Activated naive CD8-positive, alpha-beta T cell treated with anti-CD3 and anti-CD28 coated beads, Interleukin-2, amount 10 ng/mL, durations not matched to agents 7 days and 5 days (primary cell): ENCODE measurements around the gene ESF1. TPM values are rescaled to one million over a fixed set of nuclear protein-coding genes. Genes with fewer than 3 reads are reported as not detected.

ENCODE experiments used
- ATAC-seq: fragments of 150-1000 bp; cut with Tn5 transposase; one replicate; pipeline ENCODE4 v1.10.0; 2021; ENCODE audit warnings: low read depth, moderate library complexity
- POLR2A ChIA-PET: fragments of 350-600 bp; sonication (Branson Sonifier 250); formaldehyde crosslinking; loops from one replicate; lab custom pipeline; 2021; ENCODE audit warnings: antibody characterized with exemption; lab: Charles Lee
- DNase-seq: peaks from one replicate; pipeline ENCODE4 v3.0.0; 2021
- H3K27ac Mint-ChIP-seq: one replicate; pipeline ENCODE4 v1.8.0; 2022; ENCODE audit warnings: mild to moderate bottlenecking, mixed read lengths
- H3K27me3 Mint-ChIP-seq: one replicate; pipeline ENCODE4 v1.8.0; 2022; ENCODE audit warnings: mild to moderate bottlenecking, moderate library complexity, mixed read lengths
- H3K36me3 Mint-ChIP-seq: one replicate; pipeline ENCODE4 v1.8.0; 2021; ENCODE audit warnings: mild to moderate bottlenecking, mixed read lengths
- H3K4me1 Mint-ChIP-seq: one replicate; pipeline ENCODE4 v1.8.0; 2021; ENCODE audit warnings: mixed read lengths
- H3K4me3 Mint-ChIP-seq: one replicate; pipeline ENCODE4 v1.8.0; 2022; ENCODE audit warnings: mild to moderate bottlenecking, moderate library complexity, mixed read lengths
- H3K9me3 Mint-ChIP-seq: one replicate; pipeline ENCODE4 v1.8.0; 2021; ENCODE audit warnings: mixed read lengths
- total RNA-seq, 2 experiments: library from RNA; stranded (reverse); gene quantifications; one replicate each; pipeline ENCODE4 v1.2.3, GENCODE V29; 2021

The ESF1 gene, protein sequence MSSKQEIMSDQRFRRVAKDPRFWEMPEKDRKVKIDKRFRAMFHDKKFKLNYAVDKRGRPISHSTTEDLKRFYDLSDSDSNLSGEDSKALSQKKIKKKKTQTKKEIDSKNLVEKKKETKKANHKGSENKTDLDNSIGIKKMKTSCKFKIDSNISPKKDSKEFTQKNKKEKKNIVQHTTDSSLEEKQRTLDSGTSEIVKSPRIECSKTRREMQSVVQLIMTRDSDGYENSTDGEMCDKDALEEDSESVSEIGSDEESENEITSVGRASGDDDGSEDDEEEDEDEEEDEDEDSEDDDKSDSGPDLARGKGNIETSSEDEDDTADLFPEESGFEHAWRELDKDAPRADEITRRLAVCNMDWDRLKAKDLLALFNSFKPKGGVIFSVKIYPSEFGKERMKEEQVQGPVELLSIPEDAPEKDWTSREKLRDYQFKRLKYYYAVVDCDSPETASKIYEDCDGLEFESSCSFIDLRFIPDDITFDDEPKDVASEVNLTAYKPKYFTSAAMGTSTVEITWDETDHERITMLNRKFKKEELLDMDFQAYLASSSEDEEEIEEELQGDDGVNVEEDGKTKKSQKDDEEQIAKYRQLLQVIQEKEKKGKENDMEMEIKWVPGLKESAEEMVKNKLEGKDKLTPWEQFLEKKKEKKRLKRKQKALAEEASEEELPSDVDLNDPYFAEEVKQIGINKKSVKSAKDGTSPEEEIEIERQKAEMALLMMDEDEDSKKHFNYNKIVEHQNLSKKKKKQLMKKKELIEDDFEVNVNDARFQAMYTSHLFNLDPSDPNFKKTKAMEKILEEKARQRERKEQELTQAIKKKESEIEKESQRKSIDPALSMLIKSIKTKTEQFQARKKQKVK
- total RNA-seq = 10 to 100 TPM; 11.4 to 12.4 TPM

DNA sequence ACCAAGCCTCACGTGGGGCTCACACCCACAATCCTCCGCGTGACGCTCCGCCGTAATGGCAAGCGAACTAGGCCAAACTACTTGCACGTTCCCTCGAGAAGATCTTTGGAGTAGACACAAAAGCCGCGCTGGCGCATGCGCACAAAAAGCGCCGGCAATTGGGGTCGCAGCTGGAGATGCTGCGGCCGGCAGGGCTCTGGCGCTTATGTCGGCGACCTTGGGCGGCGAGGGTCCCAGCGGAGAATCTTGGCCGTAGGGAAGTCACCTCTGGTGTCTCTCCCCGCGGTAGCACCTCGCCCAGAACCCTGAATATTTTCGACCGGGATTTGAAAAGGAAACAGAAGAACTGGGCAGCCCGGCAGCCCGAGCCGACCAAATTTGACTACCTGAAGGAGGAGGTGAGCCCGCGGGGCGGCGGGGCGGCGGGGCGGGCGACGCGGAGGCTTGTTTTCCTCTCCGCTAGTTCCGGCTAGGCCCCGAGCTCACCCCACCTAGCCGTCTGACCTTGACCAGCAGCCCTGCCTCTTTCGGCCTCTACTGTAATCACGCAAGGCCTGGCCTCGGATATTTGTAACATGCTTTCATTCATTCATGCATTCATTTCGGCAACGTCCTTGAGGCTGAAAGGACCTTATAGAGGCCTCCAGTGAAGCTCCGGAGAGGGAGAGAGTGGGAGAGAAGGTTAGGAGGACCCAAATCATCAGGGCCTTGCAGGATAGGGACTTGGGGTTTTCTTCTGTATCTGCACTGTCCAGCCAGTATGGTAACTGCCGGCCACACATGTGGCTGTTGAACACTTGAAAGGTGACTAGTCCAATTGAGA, at the start of gene ESF1, which contains the start of gene NDUFAF5:
Gene ESF1 (minus strand): TSS at position 27 of the 823 bp plus-strand sequence. CDS start 1,779 bp downstream, outside the sequence.
Gene NDUFAF5 (plus strand): TSS at position 136 of the 823 bp plus-strand sequence. CDS start 41 bp downstream, at position 177.
- H3K27me3 Mint-ChIP-seq = no peaks in the 10 kb centered on the region
- peak within 1 kb of the TSS; percentile 95 for H3K27ac Mint-ChIP-seq
- no peaks in the 10 kb centered on the region for H3K9me3 Mint-ChIP-seq
- peak within 1 kb of the TSS; percentile 97 for H3K4me3 Mint-ChIP-seq
- peaks cover 33% of the 10 kb centered on the region for H3K4me1 Mint-ChIP-seq
- ATAC-seq (peak; percentile 98), DNase-seq (peak; percentile 90)
- POLR2A ChIA-PET = interaction anchor here (0.6 to 1.9 kb wide), 4 partner anchors 8 to 564 kb away, joined by 3 to 7 read pairs (median 5); partner anchors contain the start of gene ISM1
- H3K36me3 Mint-ChIP-seq = peaks cover 33% of the 10 kb centered on the region

DNA sequence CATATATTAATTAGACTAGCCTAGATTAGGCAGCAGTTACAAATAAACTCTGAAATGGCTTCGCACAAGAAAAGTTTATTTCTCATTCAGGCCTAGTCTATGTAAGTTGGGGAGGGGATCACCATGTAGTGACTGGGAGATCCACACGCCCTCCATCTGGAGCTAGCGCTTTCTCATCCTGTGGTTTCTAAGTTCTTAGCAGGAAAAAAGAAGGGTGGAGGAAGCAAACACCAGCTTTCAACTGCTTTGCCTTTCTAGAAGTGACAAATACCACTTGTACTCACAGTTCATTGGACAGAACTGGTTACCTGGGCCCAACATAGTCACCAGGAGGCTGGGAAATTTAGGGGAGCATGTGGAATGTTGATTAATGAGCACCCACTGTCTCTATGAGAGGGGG, 46.8 kb upstream of the ESF1 start:
- POLR2A ChIA-PET = interaction anchor here (0.7 kb wide), 1 partner anchor 30 kb away, joined by 4 read pairs; no protein-coding TSS in a partner anchor
- no peak overlapping the region for H3K4me3 Mint-ChIP-seq
- H3K27ac Mint-ChIP-seq = no peak overlapping the region

DNA sequence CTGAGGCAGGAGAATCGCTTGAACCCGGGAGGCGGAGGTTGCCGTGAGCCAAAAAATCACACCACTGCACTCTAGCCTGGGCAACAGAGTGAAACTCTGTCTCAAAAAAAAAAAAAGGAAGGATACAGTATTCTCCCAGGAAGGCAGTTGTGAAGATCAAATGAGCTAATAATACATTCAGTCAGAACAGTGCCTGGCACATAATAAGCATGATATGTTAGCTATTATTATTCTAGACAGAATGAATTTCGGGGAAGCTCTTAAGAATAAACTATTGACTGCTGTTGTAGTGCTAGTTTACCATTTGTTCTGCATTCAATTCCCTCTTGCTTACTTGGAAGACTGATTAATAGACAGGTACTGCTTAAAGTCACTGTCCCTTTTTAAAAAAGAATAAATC, 40.7 kb upstream of the ESF1 start:
- Mint-ChIP-seq H3K4me3 (no peak overlapping the region), H3K27me3 (peaks cover 2% of the 10 kb centered on the region), H3K9me3 (no peaks in the 10 kb centered on the region), H3K27ac (no peak overlapping the region), H3K4me1 (no peaks in the 10 kb centered on the region), H3K36me3 (peaks cover 3% of the 10 kb centered on the region)
- no peak for ATAC-seq
- POLR2A ChIA-PET = no interaction called here
- no peak for DNase-seq

More for the DNA sequence above, 46.8 kb upstream of the ESF1 start:
- Mint-ChIP-seq H3K9me3 (no peaks in the 10 kb centered on the region), H3K27me3 (peaks cover 8% of the 10 kb centered on the region), H3K4me1 (no peaks in the 10 kb centered on the region), H3K36me3 (no peaks in the 10 kb centered on the region)
- ATAC-seq (no peak), DNase-seq (no peak)

DNA sequence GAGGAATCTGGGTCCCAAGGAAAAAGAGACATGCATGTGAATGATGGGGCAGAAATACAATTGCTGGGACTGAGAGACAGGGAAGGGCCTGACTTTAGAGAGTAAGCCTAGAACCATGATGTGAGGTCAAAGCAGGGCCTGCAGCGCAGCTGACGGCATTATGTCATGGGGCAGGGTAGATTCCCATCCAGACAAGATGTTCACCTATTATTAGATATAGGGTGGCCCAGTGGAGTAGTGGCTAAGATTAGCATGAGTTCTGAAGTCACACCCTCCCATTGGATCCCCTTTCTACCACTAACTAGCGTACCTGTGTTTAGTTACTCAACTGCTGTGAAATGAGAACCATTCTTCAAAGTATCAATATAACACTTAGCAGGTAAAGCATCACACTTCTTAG, 39.7 kb upstream of the ESF1 start:
- Mint-ChIP-seq H3K9me3 (no peaks in the 10 kb centered on the region), H3K27ac (no peak overlapping the region), H3K4me3 (no peak overlapping the region), H3K4me1 (no peaks in the 10 kb centered on the region), H3K27me3 (peaks cover 2% of the 10 kb centered on the region), H3K36me3 (peaks cover 3% of the 10 kb centered on the region)
- ATAC-seq = no peak
- POLR2A ChIA-PET = no interaction called here
- no peak for DNase-seq

DNA sequence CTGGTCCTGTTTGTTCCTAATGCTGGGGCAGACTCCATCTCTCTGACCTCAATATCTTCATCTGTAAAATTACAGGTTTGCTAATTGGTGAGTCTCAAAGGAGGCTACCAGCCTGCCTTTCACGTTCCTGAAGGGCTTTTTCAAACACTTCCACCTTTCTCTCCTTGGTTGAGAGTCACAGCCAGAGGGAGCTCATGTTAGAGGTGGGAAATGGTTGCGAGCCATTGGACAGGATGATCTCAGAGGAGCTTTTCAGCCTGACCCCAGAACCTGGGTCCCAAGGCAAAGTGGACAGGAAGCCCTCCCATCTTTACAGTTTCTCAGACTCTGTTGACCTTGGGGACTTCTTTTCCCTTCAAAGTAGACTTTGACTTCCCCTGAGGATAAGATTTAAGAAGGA, 37.7 kb upstream of the ESF1 start:
- ATAC-seq (no peak), DNase-seq (no peak)
- H3K36me3 Mint-ChIP-seq = peaks cover 6% of the 10 kb centered on the region
- H3K4me3 Mint-ChIP-seq = no peak overlapping the region
- POLR2A ChIA-PET = no interaction called here
- no peaks in the 10 kb centered on the region for H3K27me3 Mint-ChIP-seq
- no peaks in the 10 kb centered on the region for H3K4me1 Mint-ChIP-seq
- H3K9me3 Mint-ChIP-seq = no peaks in the 10 kb centered on the region
- H3K27ac Mint-ChIP-seq = no peak overlapping the region

DNA sequence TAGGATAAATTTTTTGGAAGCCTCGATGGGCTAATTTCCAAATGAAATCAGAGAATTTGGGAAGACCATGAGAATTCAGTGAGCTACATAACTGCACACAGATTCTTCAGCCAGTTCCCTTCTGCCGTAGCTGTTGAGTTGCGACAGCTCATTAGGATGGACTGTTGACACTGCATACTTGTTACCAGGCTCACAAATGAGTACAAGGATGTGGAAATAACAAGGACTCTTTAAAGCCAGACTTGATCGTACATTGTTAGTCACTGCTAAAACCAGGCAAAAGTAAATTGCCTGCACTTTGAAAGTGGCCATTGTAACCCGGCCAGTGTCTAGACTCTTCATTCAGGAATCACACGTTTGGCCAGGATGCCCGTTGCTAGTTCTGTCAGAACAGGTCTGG, 37.2 kb upstream of the ESF1 start:
- DNase-seq (no peak), ATAC-seq (no peak)
- Mint-ChIP-seq H3K9me3 (no peaks in the 10 kb centered on the region), H3K4me1 (no peaks in the 10 kb centered on the region), H3K27me3 (no peaks in the 10 kb centered on the region), H3K4me3 (no peak overlapping the region), H3K36me3 (peaks cover 6% of the 10 kb centered on the region), H3K27ac (no peak overlapping the region)
- POLR2A ChIA-PET = no interaction called here

DNA sequence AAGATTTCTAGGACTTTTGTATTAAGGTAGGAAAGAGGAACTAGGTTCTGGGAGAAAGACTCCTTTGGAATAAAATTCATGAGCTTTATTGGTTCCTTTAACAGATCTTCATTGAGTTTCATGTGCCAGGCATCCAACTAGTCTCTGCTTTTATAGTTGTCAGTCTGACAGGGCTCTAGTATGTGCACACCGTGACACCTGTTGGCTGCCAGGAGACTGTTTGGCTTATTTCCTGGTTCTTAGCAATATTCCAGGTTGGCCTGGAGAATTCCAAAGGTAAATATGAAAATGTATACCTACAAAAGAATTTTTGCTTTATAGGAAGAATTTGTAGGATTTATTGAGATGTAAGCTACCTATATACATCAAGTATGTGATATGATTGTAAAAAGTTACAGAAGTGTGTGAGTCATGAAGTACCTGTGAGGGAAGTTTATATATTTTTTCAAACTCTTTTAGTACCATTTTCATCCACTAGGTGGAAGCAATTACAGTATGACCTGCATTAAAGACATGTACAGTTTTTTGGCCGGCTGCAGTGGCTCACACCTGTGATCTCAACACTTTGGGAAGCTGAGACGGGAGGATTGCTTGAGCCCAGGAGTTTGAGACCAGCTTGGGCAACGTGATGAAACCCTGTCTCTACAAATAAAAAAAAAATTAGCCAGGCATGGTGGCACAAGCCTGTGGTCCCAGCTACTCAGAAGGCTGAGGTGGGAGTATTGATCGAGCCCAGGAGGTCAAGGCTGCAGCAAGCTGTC, 35.3 kb upstream of the ESF1 start:
- H3K4me3 Mint-ChIP-seq = no peak overlapping the region
- H3K4me1 Mint-ChIP-seq = no peaks in the 10 kb centered on the region
- peak; percentile 25 for DNase-seq

DNA sequence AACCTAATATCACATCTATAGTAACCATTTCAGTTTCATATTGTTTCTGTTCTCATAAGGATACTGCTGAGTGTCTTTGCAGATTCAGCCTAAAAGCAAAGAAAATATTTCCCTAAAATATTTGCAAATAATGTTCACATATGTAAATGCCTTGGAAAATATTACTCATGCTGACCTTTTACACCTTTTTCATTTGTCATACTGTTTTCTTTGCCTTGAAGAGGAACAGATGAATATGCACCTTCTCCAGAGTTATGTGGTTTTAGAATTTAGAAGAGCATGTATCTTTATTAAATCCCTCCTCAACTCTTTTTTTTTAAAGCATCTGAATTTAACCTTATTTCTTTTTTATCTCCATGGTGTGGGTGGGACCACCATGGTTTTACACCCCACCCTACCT, 32.6 kb upstream of the ESF1 start:
- POLR2A ChIA-PET = no interaction called here
- H3K4me1 Mint-ChIP-seq = no peaks in the 10 kb centered on the region
- no peak overlapping the region for H3K4me3 Mint-ChIP-seq
- H3K9me3 Mint-ChIP-seq = no peaks in the 10 kb centered on the region
- H3K27ac Mint-ChIP-seq = no peak overlapping the region
- ATAC-seq (no peak), DNase-seq (no peak)
- H3K36me3 Mint-ChIP-seq = peaks cover 10% of the 10 kb centered on the region
- H3K27me3 Mint-ChIP-seq = no peaks in the 10 kb centered on the region

More for the DNA sequence above, 35.3 kb upstream of the ESF1 start:
- H3K27me3 Mint-ChIP-seq = no peaks in the 10 kb centered on the region
- no peak overlapping the region for H3K27ac Mint-ChIP-seq
- peaks cover 6% of the 10 kb centered on the region for H3K36me3 Mint-ChIP-seq
- peak; percentile 65 for ATAC-seq
- POLR2A ChIA-PET = no interaction called here
- no peaks in the 10 kb centered on the region for H3K9me3 Mint-ChIP-seq

DNA sequence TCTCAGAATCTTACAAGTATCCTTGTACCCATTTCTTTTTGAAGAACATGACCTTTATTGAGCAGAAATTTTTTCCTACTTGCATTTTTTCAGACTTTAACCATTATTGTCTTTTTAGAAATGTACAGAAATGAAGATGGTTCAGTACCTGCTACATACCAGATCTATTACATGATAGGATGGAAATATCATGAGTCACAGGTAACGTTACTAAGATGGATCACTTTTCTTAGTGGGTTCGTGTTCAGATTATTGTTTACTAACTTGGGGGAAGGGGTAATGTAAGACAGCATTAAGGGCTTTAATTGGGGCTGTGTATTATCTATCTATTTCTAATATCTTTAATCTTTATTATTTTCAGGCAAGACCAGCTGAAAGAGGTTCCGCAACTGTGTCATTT, 32.0 kb upstream of the ESF1 start:
- DNase-seq (no peak), ATAC-seq (no peak)
- POLR2A ChIA-PET = no interaction called here
- Mint-ChIP-seq H3K27me3 (no peaks in the 10 kb centered on the region), H3K36me3 (peaks cover 10% of the 10 kb centered on the region), H3K9me3 (no peaks in the 10 kb centered on the region), H3K4me1 (no peaks in the 10 kb centered on the region), H3K4me3 (no peak overlapping the region), H3K27ac (no peak overlapping the region)

DNA sequence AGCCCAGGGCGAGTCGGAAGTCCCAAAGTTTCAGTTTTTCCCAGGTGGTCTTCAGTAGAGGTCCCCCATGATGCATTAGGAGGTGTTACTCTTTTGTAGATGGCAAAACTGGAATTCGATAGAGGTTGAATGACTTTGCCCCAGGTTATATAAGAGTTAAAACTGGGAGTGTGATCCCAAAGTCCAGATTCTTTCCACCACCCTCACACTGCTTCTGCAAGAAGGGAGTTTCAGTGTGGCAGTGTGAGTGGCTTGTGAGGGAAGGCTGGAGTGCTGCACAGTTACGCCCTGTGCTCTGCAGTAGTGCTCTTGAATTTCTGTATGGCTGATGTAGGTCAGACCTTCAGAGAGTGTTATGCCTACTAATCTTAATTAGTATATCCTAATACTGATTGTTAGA, 30.0 kb upstream of the ESF1 start:
- peaks cover 7% of the 10 kb centered on the region for H3K36me3 Mint-ChIP-seq
- H3K4me1 Mint-ChIP-seq = no peaks in the 10 kb centered on the region
- H3K27ac Mint-ChIP-seq = no peak overlapping the region
- DNase-seq = no peak
- ATAC-seq = no peak
- POLR2A ChIA-PET = no interaction called here
- no peak overlapping the region for H3K4me3 Mint-ChIP-seq
- H3K27me3 Mint-ChIP-seq = no peaks in the 10 kb centered on the region
- no peaks in the 10 kb centered on the region for H3K9me3 Mint-ChIP-seq

DNA sequence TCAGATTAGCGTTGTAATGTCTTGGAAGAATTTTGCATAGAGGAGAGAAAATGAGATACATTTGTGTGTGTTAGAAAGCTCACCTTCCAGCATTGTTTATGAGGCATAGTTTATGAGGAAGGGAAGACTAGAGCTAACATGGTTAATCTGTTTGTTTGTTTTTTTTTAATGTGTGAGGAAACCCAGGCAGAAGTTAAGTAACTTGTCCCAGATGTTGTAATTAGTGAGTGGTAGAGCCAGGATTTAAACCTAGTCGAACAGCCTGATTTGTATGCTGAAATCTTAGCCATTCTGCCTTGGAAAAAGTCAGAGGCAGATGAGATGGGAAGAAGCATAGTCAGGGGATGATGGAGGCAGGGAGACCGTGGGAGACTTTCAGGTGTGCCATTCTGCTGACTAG, 29.2 kb upstream of the ESF1 start:
- Mint-ChIP-seq H3K4me3 (no peak overlapping the region), H3K27me3 (no peaks in the 10 kb centered on the region), H3K9me3 (no peaks in the 10 kb centered on the region), H3K4me1 (no peaks in the 10 kb centered on the region), H3K27ac (no peak overlapping the region), H3K36me3 (peaks cover 7% of the 10 kb centered on the region)
- ATAC-seq = no peak
- POLR2A ChIA-PET = no interaction called here
- no peak for DNase-seq

DNA sequence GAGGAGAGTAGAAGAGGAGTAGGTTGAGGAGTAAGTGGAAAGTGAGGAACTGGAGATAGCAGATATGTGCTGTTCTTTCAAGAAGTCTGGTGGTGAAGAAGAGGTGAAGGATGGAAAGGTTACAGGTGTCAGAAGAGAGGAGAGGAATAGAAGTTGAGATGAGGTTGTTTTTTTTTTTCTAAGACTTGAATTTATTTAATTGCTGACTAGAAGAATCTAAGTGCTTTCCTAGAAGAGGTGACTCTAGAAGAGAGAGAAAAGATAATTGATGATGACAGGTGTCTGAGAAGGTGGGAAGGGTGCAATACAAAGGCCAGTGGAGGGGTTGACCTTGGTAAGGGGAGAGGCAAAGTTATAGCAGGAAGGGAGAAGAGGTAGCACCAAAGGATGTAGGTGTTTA, 25.7 kb upstream of the ESF1 start:
- H3K4me3 Mint-ChIP-seq = no peak overlapping the region
- peaks cover 9% of the 10 kb centered on the region for H3K36me3 Mint-ChIP-seq
- POLR2A ChIA-PET = no interaction called here
- no peaks in the 10 kb centered on the region for H3K27me3 Mint-ChIP-seq
- H3K27ac Mint-ChIP-seq = no peak overlapping the region
- ATAC-seq (no peak), DNase-seq (no peak)
- H3K4me1 Mint-ChIP-seq = no peaks in the 10 kb centered on the region
- H3K9me3 Mint-ChIP-seq = no peaks in the 10 kb centered on the region
